ENCODE measurements around the gene FAM131A. TPM values are rescaled to one million over a fixed set of nuclear protein-coding genes. Genes with fewer than 3 reads are reported as not detected.

Gene FAM131A
- total and polyA plus RNA-seq, 4 donors, result 0.81 to 5.7 (median 2.7) TPM

GRCh38 chr3:184352897-184353545 is 15.6 kb downstream of the FAM131A start:
- H3K27me3 ChIP-seq (ENCODE audit: control insufficient read depth in 4 of 4, insufficient read depth in 4 of 4, low read length in 3 of 4), result no peaks in the 10 kb centered on the region
- H3K36me3 ChIP-seq (ENCODE audit: control insufficient read depth in 4 of 4, insufficient read depth in 3 of 4, low read depth in 1 of 4, low read length in 3 of 4), result peaks cover 0 to 2% (median 0%) of the 10 kb centered on the region in 4 donors
- H3K9ac ChIP-seq (ENCODE audit: low read depth in 1 of 2, low read length in 2 of 2), result no peak overlapping the region
- H3K4me1 ChIP-seq (ENCODE audit: control insufficient read depth in 4 of 4, insufficient read depth in 4 of 4, low read length in 3 of 4), result peaks cover 8 to 17% (median 14%) of the 10 kb centered on the region in 4 donors
- no peak overlapping the region for H3K4me3 ChIP-seq (ENCODE audit: low read depth in 1 of 3, low read length in 3 of 3)
- TF ChIP-seq RAD21 (IDR thresholded peaks at IDR 0.05), result no peak
- no peak for TF ChIP-seq FOXA2 (IDR thresholded peaks at IDR 0.05)
- TF ChIP-seq JUND (IDR thresholded peaks at IDR 0.05), result no peak
- no peak for TF ChIP-seq RXRA (IDR thresholded peaks at IDR 0.05)
- no peak for TF ChIP-seq SP1 (IDR thresholded peaks at IDR 0.05)
- TF ChIP-seq, protein P1, sequence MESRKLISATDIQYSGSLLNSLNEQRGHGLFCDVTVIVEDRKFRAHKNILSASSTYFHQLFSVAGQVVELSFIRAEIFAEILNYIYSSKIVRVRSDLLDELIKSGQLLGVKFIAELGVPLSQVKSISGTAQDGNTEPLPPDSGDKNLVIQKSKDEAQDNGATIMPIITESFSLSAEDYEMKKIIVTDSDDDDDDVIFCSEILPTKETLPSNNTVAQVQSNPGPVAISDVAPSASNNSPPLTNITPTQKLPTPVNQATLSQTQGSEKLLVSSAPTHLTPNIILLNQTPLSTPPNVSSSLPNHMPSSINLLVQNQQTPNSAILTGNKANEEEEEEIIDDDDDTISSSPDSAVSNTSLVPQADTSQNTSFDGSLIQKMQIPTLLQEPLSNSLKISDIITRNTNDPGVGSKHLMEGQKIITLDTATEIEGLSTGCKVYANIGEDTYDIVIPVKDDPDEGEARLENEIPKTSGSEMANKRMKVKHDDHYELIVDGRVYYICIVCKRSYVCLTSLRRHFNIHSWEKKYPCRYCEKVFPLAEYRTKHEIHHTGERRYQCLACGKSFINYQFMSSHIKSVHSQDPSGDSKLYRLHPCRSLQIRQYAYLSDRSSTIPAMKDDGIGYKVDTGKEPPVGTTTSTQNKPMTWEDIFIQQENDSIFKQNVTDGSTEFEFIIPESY (IDR thresholded peaks at IDR 0.05), result no peak
- TF ChIP-seq HNF4A (conservative IDR thresholded peaks at IDR 0.05), result no peak
- no peak for TF ChIP-seq EGR1 (IDR thresholded peaks at IDR 0.05; ENCODE audit: low read depth in 2 of 2)
- no peak for TF ChIP-seq CTCF (IDR thresholded peaks at IDR 0.05; ENCODE audit: low read depth, low read length, missing input control)
- TF ChIP-seq TAF1 (conservative IDR thresholded peaks at IDR 0.05), result no peak
- TF ChIP-seq GABPA (IDR thresholded peaks at IDR 0.05 in 1 of 2, conservative IDR thresholded peaks at IDR 0.05 in 1 of 2), result no peak
- TF ChIP-seq YY1 (IDR thresholded peaks at IDR 0.05), result no peak
- TF ChIP-seq, protein P2, sequence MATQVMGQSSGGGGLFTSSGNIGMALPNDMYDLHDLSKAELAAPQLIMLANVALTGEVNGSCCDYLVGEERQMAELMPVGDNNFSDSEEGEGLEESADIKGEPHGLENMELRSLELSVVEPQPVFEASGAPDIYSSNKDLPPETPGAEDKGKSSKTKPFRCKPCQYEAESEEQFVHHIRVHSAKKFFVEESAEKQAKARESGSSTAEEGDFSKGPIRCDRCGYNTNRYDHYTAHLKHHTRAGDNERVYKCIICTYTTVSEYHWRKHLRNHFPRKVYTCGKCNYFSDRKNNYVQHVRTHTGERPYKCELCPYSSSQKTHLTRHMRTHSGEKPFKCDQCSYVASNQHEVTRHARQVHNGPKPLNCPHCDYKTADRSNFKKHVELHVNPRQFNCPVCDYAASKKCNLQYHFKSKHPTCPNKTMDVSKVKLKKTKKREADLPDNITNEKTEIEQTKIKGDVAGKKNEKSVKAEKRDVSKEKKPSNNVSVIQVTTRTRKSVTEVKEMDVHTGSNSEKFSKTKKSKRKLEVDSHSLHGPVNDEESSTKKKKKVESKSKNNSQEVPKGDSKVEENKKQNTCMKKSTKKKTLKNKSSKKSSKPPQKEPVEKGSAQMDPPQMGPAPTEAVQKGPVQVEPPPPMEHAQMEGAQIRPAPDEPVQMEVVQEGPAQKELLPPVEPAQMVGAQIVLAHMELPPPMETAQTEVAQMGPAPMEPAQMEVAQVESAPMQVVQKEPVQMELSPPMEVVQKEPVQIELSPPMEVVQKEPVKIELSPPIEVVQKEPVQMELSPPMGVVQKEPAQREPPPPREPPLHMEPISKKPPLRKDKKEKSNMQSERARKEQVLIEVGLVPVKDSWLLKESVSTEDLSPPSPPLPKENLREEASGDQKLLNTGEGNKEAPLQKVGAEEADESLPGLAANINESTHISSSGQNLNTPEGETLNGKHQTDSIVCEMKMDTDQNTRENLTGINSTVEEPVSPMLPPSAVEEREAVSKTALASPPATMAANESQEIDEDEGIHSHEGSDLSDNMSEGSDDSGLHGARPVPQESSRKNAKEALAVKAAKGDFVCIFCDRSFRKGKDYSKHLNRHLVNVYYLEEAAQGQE (IDR thresholded peaks at IDR 0.05), result no peak
- no peak for TF ChIP-seq NR2F2 (IDR thresholded peaks at IDR 0.05)
- TF ChIP-seq, protein P3, sequence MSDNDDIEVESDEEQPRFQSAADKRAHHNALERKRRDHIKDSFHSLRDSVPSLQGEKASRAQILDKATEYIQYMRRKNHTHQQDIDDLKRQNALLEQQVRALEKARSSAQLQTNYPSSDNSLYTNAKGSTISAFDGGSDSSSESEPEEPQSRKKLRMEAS (IDR thresholded peaks at IDR 0.05), result no peak
- TF ChIP-seq, protein P4, sequence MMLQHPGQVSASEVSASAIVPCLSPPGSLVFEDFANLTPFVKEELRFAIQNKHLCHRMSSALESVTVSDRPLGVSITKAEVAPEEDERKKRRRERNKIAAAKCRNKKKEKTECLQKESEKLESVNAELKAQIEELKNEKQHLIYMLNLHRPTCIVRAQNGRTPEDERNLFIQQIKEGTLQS (IDR thresholded peaks at IDR 0.05), result no peak
- no peak for TF ChIP-seq HNF4G (IDR thresholded peaks at IDR 0.05)
- no peak for TF ChIP-seq FOXA1 (IDR thresholded peaks at IDR 0.05)
- DNase-seq (ENCODE audit: low spot score), result no peak
- H3K27ac ChIP-seq (ENCODE audit: low read depth in 1 of 2, low read length in 2 of 2), result no peak overlapping the region
- 94% methylated on average over 11 of the region's 11 CpGs for WGBS
- no peaks in the 10 kb centered on the region for H3K9me3 ChIP-seq (ENCODE audit: control insufficient read depth in 4 of 4, low read length in 3 of 4)
